ENCODE data around the gene TBC1D28.
"Not testable (repeated sequence)": the region's sequence is repeated elsewhere in the genome, so short reads cannot be mapped to it uniquely, and the experiment has no call there.

Gene TBC1D28

DNA sequence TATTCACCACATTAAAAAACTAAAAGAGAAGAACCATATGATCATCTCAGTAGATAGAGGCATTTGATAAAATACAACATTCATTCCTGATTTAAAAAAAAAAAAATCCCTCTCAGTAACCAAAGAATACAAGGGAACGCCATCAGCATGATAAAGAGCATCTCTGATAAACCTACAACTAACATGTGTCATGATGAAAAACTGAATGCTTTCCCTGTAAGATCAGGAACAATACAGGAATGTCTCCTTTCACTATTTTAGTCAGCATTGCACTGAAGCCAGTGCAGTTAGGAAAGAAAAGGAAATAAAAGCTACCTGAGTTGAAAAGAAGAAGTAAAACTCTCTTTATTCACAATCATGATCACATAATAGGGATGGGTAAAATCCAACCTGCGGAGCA is 51.1 kb downstream of the TBC1D28 start:
- DNase-seq = not testable (repeated sequence)

Measured in cortex of kidney (tissue), 1 donor.